Activated naive CD4-positive, alpha-beta T cell treated with anti-CD3 and anti-CD28 coated beads, Interleukin-2, amount 50 U/mL, for 72 hours (primary cell): ENCODE results near the gene DBR1. TPM values are rescaled to one million over a fixed set of nuclear protein-coding genes. Genes with fewer than 3 reads are reported as not detected.
A peak's percentile ranks its signal among the peaks of the same experiment; 100 is the strongest.
"Not testable (repeated sequence)": the region's sequence is repeated elsewhere in the genome, so short reads cannot be mapped to it uniquely, and the experiment has no call there.

ENCODE experiments used
- ATAC-seq, 2 donors: fragments of 150-1000 bp; cut with Tn5 transposase; 2 replicates each; pipeline ENCODE4 v1.10.0; 2021; ENCODE audit warnings: mild to moderate bottlenecking in 2 of 2, moderate library complexity in 2 of 2
- DNase-seq, 2 donors: peaks; one replicate each; pipeline ENCODE4 v3.0.0; 2021 to 2022; ENCODE audit warnings: low spot score in 2 of 2
- H3K27ac Mint-ChIP-seq, 2 donors: one replicate each; pipeline ENCODE4 v1.8.0; 2022; ENCODE audit warnings: mild to moderate bottlenecking in 2 of 2, mixed read lengths in 2 of 2
- H3K36me3 Mint-ChIP-seq, 2 donors: one replicate each; pipeline ENCODE4 v1.8.0; 2022; ENCODE audit warnings: mixed read lengths in 2 of 2
- H3K9me3 Mint-ChIP-seq, 2 donors: one replicate each; pipeline ENCODE4 v1.8.0; 2022; ENCODE audit warnings: mixed read lengths in 2 of 2
- total RNA-seq, 2 donors: library from RNA; stranded (reverse); gene quantifications; one replicate each; pipeline ENCODE4 v1.2.3, GENCODE V29; 2022

Gene DBR1
- total RNA-seq, 2 donors from 2014 or later = 22.0 to 29.2 TPM

- DNase-seq (no peak), ATAC-seq (no peak)
- H3K27ac Mint-ChIP-seq = no peak overlapping the region
- peaks cover 0 to 10% of the 10 kb centered on the region in 2 donors for H3K36me3 Mint-ChIP-seq
- H3K9me3 Mint-ChIP-seq = no peaks in the 10 kb centered on the region
Measured at GRCh38 chr3:138196023-138196422, 21.3 kb upstream of the DBR1 start.

- H3K27ac Mint-ChIP-seq = no peak overlapping the region
- ATAC-seq (no peak), DNase-seq (no peak)
- no peaks in the 10 kb centered on the region for H3K9me3 Mint-ChIP-seq
- peaks cover 0 to 10% of the 10 kb centered on the region in 2 donors for H3K36me3 Mint-ChIP-seq
Measured at GRCh38 chr3:138195481-138195880, 20.8 kb upstream of the DBR1 start.

GRCh38 chr3:138188013-138188730 lies 13.5 kb upstream of the DBR1 start:
- H3K9me3 Mint-ChIP-seq = no peaks in the 10 kb centered on the region
- DNase-seq (peak in 1 of 2 donors; percentile 33), ATAC-seq (peak; percentile 16 to 33)
- no peaks in the 10 kb centered on the region for H3K36me3 Mint-ChIP-seq
- H3K27ac Mint-ChIP-seq = peak overlapping the region; percentile 82 to 87

- H3K36me3 Mint-ChIP-seq = no peaks in the 10 kb centered on the region
- DNase-seq (peak in 1 of 2 donors; percentile 61), ATAC-seq (peak; percentile 56 to 75)
- H3K9me3 Mint-ChIP-seq = no peaks in the 10 kb centered on the region
- peak within 1 kb of the TSS; percentile 87 to 94 for H3K27ac Mint-ChIP-seq
Measured at GRCh38 chr3:138187296-138188012, 12.7 kb upstream of the DBR1 start, which contains the start of gene ARMC8. Gene ARMC8, plus strand, starts transcription at chr3:138187301. Its CDS starts 254 bp downstream, at chr3:138187555.

- ATAC-seq = peak; percentile 89 to 93
- no peaks in the 10 kb centered on the region for H3K36me3 Mint-ChIP-seq
- no peaks in the 10 kb centered on the region for H3K9me3 Mint-ChIP-seq
- peak; percentile 86 to 88 for DNase-seq
- H3K27ac Mint-ChIP-seq = peak overlapping the region; percentile 87 to 94
Measured at GRCh38 chr3:138186803-138187295, 12.1 kb upstream of the DBR1 start.

GRCh38 chr3:138186221-138186620 lies 11.5 kb upstream of the DBR1 start:
- DNase-seq (no peak), ATAC-seq (no peak)
- Mint-ChIP-seq H3K36me3 (no peaks in the 10 kb centered on the region), H3K9me3 (no peaks in the 10 kb centered on the region), H3K27ac (peak overlapping the region in 1 of 2 donors; percentile 87)

- H3K9me3 Mint-ChIP-seq = no peaks in the 10 kb centered on the region
- no peak for DNase-seq
- H3K36me3 Mint-ChIP-seq = no peaks in the 10 kb centered on the region
- H3K27ac Mint-ChIP-seq = no peak overlapping the region
- no peak for ATAC-seq
Measured at GRCh38 chr3:138184994-138185393, 10.3 kb upstream of the DBR1 start.

- H3K27ac Mint-ChIP-seq = no peak overlapping the region
- ATAC-seq = peak; percentile 89 to 92
- no peaks in the 10 kb centered on the region for H3K9me3 Mint-ChIP-seq
- DNase-seq = peak in 1 of 2 donors; percentile 20
- no peaks in the 10 kb centered on the region for H3K36me3 Mint-ChIP-seq
Measured at GRCh38 chr3:138180375-138181029, 5.8 kb upstream of the DBR1 start.

GRCh38 chr3:138173769-138174420 lies 826 bp downstream of the DBR1 start:
- Mint-ChIP-seq H3K36me3 (peaks cover 14 to 37% of the 10 kb centered on the region in 2 donors), H3K27ac (peak overlapping the region; percentile 92 to 96), H3K9me3 (no peaks in the 10 kb centered on the region)
- DNase-seq (no peak), ATAC-seq (peak in 1 of 2 donors; percentile 25)

GRCh38 chr3:138172625-138173024 lies 2.1 kb downstream of the DBR1 start:
- DNase-seq (no peak), ATAC-seq (no peak)
- H3K27ac Mint-ChIP-seq = no peak overlapping the region
- no peaks in the 10 kb centered on the region for H3K9me3 Mint-ChIP-seq
- H3K36me3 Mint-ChIP-seq = peaks cover 14 to 37% of the 10 kb centered on the region in 2 donors

GRCh38 chr3:138165061-138165460 lies 9.7 kb downstream of the DBR1 start:
- H3K27ac Mint-ChIP-seq = no peak overlapping the region
- peaks cover 0 to 30% of the 10 kb centered on the region in 2 donors for H3K36me3 Mint-ChIP-seq

GRCh38 chr3:138157743-138158142 lies 17.0 kb downstream of the DBR1 start:
- H3K27ac Mint-ChIP-seq = no peak overlapping the region
- peaks cover 10 to 13% of the 10 kb centered on the region in 2 donors for H3K9me3 Mint-ChIP-seq
- DNase-seq = no peak
- no peak for ATAC-seq
- H3K36me3 Mint-ChIP-seq = peaks cover 9 to 12% of the 10 kb centered on the region in 2 donors

More at GRCh38 chr3:138165061-138165460, 9.7 kb downstream of the DBR1 start:
- ATAC-seq (no peak), DNase-seq (no peak)
- no peaks in the 10 kb centered on the region for H3K9me3 Mint-ChIP-seq

GRCh38 chr3:138154534-138154933 lies 20.2 kb downstream of the DBR1 start:
- Mint-ChIP-seq H3K27ac (no peak overlapping the region), H3K9me3 (peaks cover 10 to 13% of the 10 kb centered on the region in 2 donors), H3K36me3 (peaks cover 0 to 9% of the 10 kb centered on the region in 2 donors)
- no peak for DNase-seq
- ATAC-seq = no peak

- H3K27ac Mint-ChIP-seq = no peak overlapping the region
- peaks cover 2% of the 10 kb centered on the region in 2 donors for H3K9me3 Mint-ChIP-seq
- no peak for DNase-seq
- ATAC-seq = no peak
- no peaks in the 10 kb centered on the region for H3K36me3 Mint-ChIP-seq
Measured at GRCh38 chr3:138148503-138148902, 26.2 kb downstream of the DBR1 start.

GRCh38 chr3:138142181-138142580 lies 32.5 kb downstream of the DBR1 start:
- DNase-seq, ATAC-seq, H3K27ac Mint-ChIP-seq, H3K9me3 Mint-ChIP-seq, H3K36me3 Mint-ChIP-seq: not testable (repeated sequence)

- Mint-ChIP-seq H3K9me3 (no peaks in the 10 kb centered on the region), H3K27ac (no peak overlapping the region), H3K36me3 (no peaks in the 10 kb centered on the region)
- no peak for DNase-seq
- ATAC-seq = no peak
Measured at GRCh38 chr3:138140940-138141339, 33.8 kb downstream of the DBR1 start.
